HEK293 (cell line): Measurements from ENCODE around the gene EFNA2.

ENCODE experiments used
- EGR2 ChIP-seq: fragments of 450-650 bp; formaldehyde crosslinking; IDR thresholded peaks from 2 replicates; pipeline ENCODE4 v1.5.1; 2016; ENCODE audit warnings: low read depth, missing biosample characterization, missing genetic modification characterization
- KLF8 ChIP-seq: fragments of 450-650 bp; formaldehyde crosslinking; IDR thresholded peaks from 2 replicates; pipeline ENCODE4 v1.5.1; 2016; ENCODE audit warnings: missing biosample characterization, missing genetic modification characterization
- SP2 ChIP-seq: fragments of 450-650 bp; formaldehyde crosslinking; IDR thresholded peaks from 2 replicates; pipeline ENCODE4 v1.5.1; 2016; ENCODE audit warnings: missing biosample characterization, missing genetic modification characterization
- WT1 ChIP-seq: fragments of 450-650 bp; formaldehyde crosslinking; IDR thresholded peaks from 2 replicates; pipeline ENCODE4 v1.5.1; 2016; ENCODE audit warnings: missing biosample characterization, missing genetic modification characterization
- ZFP37 ChIP-seq: fragments of 450-650 bp; formaldehyde crosslinking; IDR thresholded peaks from 2 replicates; pipeline ENCODE4 v1.5.1; 2016; ENCODE audit warnings: missing biosample characterization, missing genetic modification characterization
- ZIC2 ChIP-seq: fragments of 450-650 bp; formaldehyde crosslinking; IDR thresholded peaks from 2 replicates; pipeline ENCODE4 v1.5.1; 2016; ENCODE audit warnings: missing biosample characterization, missing genetic modification characterization
- ZNF112 ChIP-seq: fragments of 450-650 bp; formaldehyde crosslinking; IDR thresholded peaks from 2 replicates; pipeline ENCODE4 v1.5.0; 2017; ENCODE audit warnings: missing biosample characterization, missing genetic modification characterization
- ZNF114 ChIP-seq: fragments of 450-650 bp; formaldehyde crosslinking; IDR thresholded peaks from 2 replicates; pipeline ENCODE4 v1.5.0; 2017; ENCODE audit warnings: missing biosample characterization, missing genetic modification characterization
- ZNF132 ChIP-seq: fragments of 450-650 bp; formaldehyde crosslinking; IDR thresholded peaks from 2 replicates; pipeline ENCODE4 v1.5.1; 2017; ENCODE audit warnings: missing biosample characterization, missing genetic modification characterization, borderline replicate concordance
- ZNF138 ChIP-seq: fragments of 450-650 bp; formaldehyde crosslinking; IDR thresholded peaks from 2 replicates; pipeline ENCODE4 v1.5.1; 2016; ENCODE audit warnings: missing biosample characterization, missing genetic modification characterization, borderline replicate concordance
- ZNF311 ChIP-seq: fragments of 450-650 bp; formaldehyde crosslinking; IDR thresholded peaks from 2 replicates; pipeline ENCODE4 v1.5.1; 2017; ENCODE audit warnings: missing biosample characterization, missing genetic modification characterization, borderline replicate concordance
- ZNF391 ChIP-seq: fragments of 450-650 bp; formaldehyde crosslinking; IDR thresholded peaks from 2 replicates; pipeline ENCODE4 v1.5.1; 2016; ENCODE audit warnings: low read depth, missing biosample characterization, missing genetic modification characterization, borderline replicate concordance
- ZNF394 ChIP-seq: fragments of 450-650 bp; formaldehyde crosslinking; IDR thresholded peaks from 2 replicates; pipeline ENCODE4 v1.5.1; 2016; ENCODE audit warnings: missing biosample characterization, missing genetic modification characterization, mild to moderate bottlenecking, moderate library complexity, borderline replicate concordance
- ZNF426 ChIP-seq: fragments of 450-650 bp; formaldehyde crosslinking; IDR thresholded peaks from 2 replicates; pipeline ENCODE4 v1.5.1; 2017; ENCODE audit warnings: missing biosample characterization, missing genetic modification characterization, mild to moderate bottlenecking, inconsistent platforms, moderate library complexity
- ZNF433 ChIP-seq: fragments of 450-650 bp; formaldehyde crosslinking; IDR thresholded peaks from 2 replicates; pipeline ENCODE4 v1.5.1; 2016; ENCODE audit warnings: missing biosample characterization, missing genetic modification characterization, low read depth
- ZNF48 ChIP-seq: fragments of 450-650 bp; formaldehyde crosslinking; IDR thresholded peaks from 2 replicates; pipeline ENCODE4 v1.5.1; 2016; ENCODE audit warnings: missing biosample characterization, missing genetic modification characterization
- ZNF501 ChIP-seq: fragments of 450-650 bp; formaldehyde crosslinking; IDR thresholded peaks from 2 replicates; pipeline ENCODE4 v1.5.1; 2016; ENCODE audit warnings: missing biosample characterization, missing genetic modification characterization
- ZNF629 ChIP-seq: fragments of 450-650 bp; formaldehyde crosslinking; IDR thresholded peaks from 2 replicates; pipeline ENCODE4 v1.5.1; 2017; ENCODE audit warnings: missing biosample characterization, missing genetic modification characterization
- ZNF654 ChIP-seq: fragments of 450-650 bp; formaldehyde crosslinking; IDR thresholded peaks from 2 replicates; pipeline ENCODE4 v1.5.1; 2016; ENCODE audit warnings: low read depth, missing biosample characterization, missing genetic modification characterization
- ZNF664 ChIP-seq: fragments of 450-650 bp; formaldehyde crosslinking; IDR thresholded peaks from 2 replicates; pipeline ENCODE4 v1.5.1; 2016; ENCODE audit warnings: missing biosample characterization, missing genetic modification characterization
- ZNF76 ChIP-seq: fragments of 450-650 bp; formaldehyde crosslinking; IDR thresholded peaks from 2 replicates; pipeline ENCODE4; 2016; ENCODE audit warnings: low read depth, missing biosample characterization, missing genetic modification characterization, borderline replicate concordance
- ZNF785 ChIP-seq: fragments of 450-650 bp; formaldehyde crosslinking; IDR thresholded peaks from 2 replicates; pipeline ENCODE4 v1.5.1; 2016; ENCODE audit warnings: missing biosample characterization, missing genetic modification characterization
- ZSCAN23 ChIP-seq: fragments of 450-650 bp; formaldehyde crosslinking; IDR thresholded peaks from 2 replicates; pipeline ENCODE4 v1.5.1; 2016; ENCODE audit warnings: missing biosample characterization, missing genetic modification characterization
- ZSCAN30 ChIP-seq: fragments of 450-650 bp; IDR thresholded peaks from 2 replicates; pipeline ENCODE4 v1.5.1; 2018; ENCODE audit warnings: missing biosample characterization, mild to moderate bottlenecking, missing genetic modification characterization, moderate library complexity
- TF ChIP-seq, protein P1 (sequence below): fragments of 450-650 bp; formaldehyde crosslinking; IDR thresholded peaks from 2 replicates; pipeline ENCODE4 v1.5.1; 2016; ENCODE audit warnings: missing biosample characterization, missing genetic modification characterization
- TF ChIP-seq, protein P2 (sequence below): fragments of 450-650 bp; formaldehyde crosslinking; IDR thresholded peaks from 2 replicates; pipeline ENCODE4 v1.5.1; 2016; ENCODE audit warnings: missing biosample characterization, missing genetic modification characterization
- TF ChIP-seq, protein P3 (sequence below): fragments of 450-650 bp; formaldehyde crosslinking; IDR thresholded peaks from 2 replicates; pipeline ENCODE4 v1.5.1; 2016; ENCODE audit warnings: missing biosample characterization, missing genetic modification characterization
- TF ChIP-seq, protein P4 (sequence below): fragments of 450-650 bp; formaldehyde crosslinking; IDR thresholded peaks from 2 replicates; pipeline ENCODE4 v1.5.1; 2017; ENCODE audit warnings: missing biosample characterization, missing genetic modification characterization
- TF ChIP-seq, protein P5 (sequence below): fragments of 450-650 bp; formaldehyde crosslinking; IDR thresholded peaks from 2 replicates; pipeline ENCODE4 v1.5.1; 2016; ENCODE audit warnings: missing biosample characterization, missing genetic modification characterization
- TF ChIP-seq, protein P6 (sequence below): fragments of 450-650 bp; formaldehyde crosslinking; optimal IDR thresholded peaks from 2 replicates; pipeline ENCODE3; 2016; ENCODE audit warnings: missing biosample characterization, mild to moderate bottlenecking, missing genetic modification characterization

Gene EFNA2

DNA sequence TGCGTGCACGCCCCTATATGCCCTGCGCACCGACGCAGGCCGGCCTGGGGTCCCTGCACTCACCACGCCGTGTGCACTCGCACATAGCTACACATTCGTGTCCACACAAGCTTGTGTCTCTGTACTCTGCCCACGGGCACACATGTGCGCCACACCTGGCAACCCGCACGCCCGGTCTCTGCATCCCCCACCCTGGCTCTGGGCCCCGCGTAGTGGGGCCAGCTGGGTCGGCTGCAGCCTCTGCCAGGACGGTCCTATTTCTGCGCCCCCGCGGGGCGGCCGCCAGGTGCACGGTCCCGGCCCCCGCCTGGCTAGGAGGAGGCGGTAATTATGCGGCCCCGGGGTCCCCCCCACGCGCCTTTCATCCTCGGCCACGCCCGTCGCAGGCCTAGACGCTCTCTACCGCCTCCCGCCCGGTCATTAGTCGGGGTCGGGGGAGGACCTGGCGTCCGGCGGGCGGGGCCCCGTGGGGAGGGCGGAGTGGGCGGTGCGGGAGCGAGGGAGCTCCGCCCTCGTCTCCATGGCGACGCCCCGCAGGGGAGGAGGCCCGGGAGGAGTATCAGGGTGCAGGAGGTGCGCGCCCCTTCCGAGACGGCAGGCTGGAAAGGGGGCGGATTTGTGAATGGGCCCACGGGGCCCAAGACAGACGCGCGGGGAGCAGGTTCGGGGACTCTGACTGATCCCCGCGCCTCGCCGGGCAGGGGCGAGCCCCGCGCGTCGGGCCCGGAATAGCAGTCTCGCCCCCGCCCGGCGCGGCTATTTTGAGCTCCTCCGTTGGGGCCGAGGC is 19.4 kb upstream of the EFNA2 start (continued):
- peak; percentile 28; the same call in 1 of the 2 replicates for TF ChIP-seq ZNF501 (tag by site-specific recombination)
- no peak for TF ChIP-seq ZNF311 (tag by site-specific recombination)
- peak; percentile 20; the same call in 1 of the 2 replicates for TF ChIP-seq ZNF394 (tag by site-specific recombination)
- no peak for TF ChIP-seq ZNF654 (tag by site-specific recombination)
- peak; percentile 77; the same call in 1 of the 2 replicates for TF ChIP-seq WT1 (tag by site-specific recombination)
- TF ChIP-seq KLF8 (tag by site-specific recombination), result peak; percentile 94
- TF ChIP-seq ZSCAN30 (tag by site-specific recombination), result no peak
- peak; percentile 98 for TF ChIP-seq EGR2 (tag by site-specific recombination)
- TF ChIP-seq ZSCAN23 (tag by site-specific recombination), result no peak
- TF ChIP-seq, protein P1, sequence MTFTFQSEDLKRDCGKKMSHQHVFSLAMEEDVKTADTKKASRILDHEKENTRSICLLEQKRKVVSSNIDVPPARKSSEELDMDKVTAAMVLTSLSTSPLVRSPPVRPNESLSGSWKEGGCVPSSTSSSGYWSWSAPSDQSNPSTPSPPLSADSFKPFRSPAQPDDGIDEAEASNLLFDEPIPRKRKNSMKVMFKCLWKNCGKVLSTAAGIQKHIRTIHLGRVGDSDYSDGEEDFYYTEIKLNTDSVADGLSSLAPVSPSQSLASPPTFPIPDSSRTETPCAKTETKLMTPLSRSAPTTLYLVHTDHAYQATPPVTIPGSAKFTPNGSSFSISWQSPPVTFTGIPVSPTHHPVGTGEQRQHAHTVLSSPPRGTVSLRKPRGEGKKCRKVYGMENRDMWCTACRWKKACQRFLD (tag by site-specific recombination), result no peak
- TF ChIP-seq, protein P2, sequence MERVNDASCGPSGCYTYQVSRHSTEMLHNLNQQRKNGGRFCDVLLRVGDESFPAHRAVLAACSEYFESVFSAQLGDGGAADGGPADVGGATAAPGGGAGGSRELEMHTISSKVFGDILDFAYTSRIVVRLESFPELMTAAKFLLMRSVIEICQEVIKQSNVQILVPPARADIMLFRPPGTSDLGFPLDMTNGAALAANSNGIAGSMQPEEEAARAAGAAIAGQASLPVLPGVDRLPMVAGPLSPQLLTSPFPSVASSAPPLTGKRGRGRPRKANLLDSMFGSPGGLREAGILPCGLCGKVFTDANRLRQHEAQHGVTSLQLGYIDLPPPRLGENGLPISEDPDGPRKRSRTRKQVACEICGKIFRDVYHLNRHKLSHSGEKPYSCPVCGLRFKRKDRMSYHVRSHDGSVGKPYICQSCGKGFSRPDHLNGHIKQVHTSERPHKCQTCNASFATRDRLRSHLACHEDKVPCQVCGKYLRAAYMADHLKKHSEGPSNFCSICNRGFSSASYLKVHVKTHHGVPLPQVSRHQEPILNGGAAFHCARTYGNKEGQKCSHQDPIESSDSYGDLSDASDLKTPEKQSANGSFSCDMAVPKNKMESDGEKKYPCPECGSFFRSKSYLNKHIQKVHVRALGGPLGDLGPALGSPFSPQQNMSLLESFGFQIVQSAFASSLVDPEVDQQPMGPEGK (tag by site-specific recombination), result peak; percentile 93
- peak; percentile 31 for TF ChIP-seq ZNF629 (tag by site-specific recombination)
- no peak for TF ChIP-seq ZNF391 (tag by site-specific recombination)
- TF ChIP-seq ZFP37, result peak; percentile 55; the same call in 1 of the 2 replicates
- no peak for TF ChIP-seq ZNF132 (tag by site-specific recombination)
- no peak for TF ChIP-seq ZNF112
- TF ChIP-seq ZNF114 (tag by site-specific recombination), result no peak
- TF ChIP-seq ZNF433 (tag by site-specific recombination), result no peak
- TF ChIP-seq ZIC2 (tag by site-specific recombination), result peak; percentile 72
- TF ChIP-seq, protein P3, sequence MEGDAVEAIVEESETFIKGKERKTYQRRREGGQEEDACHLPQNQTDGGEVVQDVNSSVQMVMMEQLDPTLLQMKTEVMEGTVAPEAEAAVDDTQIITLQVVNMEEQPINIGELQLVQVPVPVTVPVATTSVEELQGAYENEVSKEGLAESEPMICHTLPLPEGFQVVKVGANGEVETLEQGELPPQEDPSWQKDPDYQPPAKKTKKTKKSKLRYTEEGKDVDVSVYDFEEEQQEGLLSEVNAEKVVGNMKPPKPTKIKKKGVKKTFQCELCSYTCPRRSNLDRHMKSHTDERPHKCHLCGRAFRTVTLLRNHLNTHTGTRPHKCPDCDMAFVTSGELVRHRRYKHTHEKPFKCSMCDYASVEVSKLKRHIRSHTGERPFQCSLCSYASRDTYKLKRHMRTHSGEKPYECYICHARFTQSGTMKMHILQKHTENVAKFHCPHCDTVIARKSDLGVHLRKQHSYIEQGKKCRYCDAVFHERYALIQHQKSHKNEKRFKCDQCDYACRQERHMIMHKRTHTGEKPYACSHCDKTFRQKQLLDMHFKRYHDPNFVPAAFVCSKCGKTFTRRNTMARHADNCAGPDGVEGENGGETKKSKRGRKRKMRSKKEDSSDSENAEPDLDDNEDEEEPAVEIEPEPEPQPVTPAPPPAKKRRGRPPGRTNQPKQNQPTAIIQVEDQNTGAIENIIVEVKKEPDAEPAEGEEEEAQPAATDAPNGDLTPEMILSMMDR (tag by site-specific recombination), result peak; percentile 67
- 0 out of 2 replicates have a peak, but pooled peaks have one; percentile 4 for TF ChIP-seq ZNF785 (tag by site-specific recombination)
- TF ChIP-seq, protein P4, sequence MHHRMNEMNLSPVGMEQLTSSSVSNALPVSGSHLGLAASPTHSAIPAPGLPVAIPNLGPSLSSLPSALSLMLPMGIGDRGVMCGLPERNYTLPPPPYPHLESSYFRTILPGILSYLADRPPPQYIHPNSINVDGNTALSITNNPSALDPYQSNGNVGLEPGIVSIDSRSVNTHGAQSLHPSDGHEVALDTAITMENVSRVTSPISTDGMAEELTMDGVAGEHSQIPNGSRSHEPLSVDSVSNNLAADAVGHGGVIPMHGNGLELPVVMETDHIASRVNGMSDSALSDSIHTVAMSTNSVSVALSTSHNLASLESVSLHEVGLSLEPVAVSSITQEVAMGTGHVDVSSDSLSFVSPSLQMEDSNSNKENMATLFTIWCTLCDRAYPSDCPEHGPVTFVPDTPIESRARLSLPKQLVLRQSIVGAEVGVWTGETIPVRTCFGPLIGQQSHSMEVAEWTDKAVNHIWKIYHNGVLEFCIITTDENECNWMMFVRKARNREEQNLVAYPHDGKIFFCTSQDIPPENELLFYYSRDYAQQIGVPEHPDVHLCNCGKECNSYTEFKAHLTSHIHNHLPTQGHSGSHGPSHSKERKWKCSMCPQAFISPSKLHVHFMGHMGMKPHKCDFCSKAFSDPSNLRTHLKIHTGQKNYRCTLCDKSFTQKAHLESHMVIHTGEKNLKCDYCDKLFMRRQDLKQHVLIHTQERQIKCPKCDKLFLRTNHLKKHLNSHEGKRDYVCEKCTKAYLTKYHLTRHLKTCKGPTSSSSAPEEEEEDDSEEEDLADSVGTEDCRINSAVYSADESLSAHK (tag by site-specific recombination), result no peak
- no peak; the same call in 1 of the 2 replicates for TF ChIP-seq ZNF76
- no peak for TF ChIP-seq ZNF664 (tag by site-specific recombination)
- no peak for TF ChIP-seq ZNF138
- TF ChIP-seq, protein P5, sequence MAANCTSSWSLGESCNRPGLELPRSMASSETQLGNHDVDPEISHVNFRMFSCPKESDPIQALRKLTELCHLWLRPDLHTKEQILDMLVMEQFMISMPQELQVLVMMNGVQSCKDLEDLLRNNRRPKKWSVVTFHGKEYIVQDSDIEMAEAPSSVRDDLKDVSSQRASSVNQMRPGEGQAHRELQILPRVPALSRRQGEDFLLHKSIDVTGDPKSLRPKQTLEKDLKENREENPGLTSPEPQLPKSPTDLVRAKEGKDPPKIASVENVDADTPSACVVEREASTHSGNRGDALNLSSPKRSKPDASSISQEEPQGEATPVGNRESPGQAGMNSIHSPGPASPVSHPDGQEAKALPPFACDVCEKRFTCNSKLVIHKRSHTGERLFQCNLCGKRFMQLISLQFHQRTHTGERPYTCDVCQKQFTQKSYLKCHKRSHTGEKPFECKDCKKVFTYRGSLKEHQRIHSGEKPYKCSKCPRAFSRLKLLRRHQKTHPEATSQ, result no peak
- TF ChIP-seq ZNF426 (tag by site-specific recombination), result no peak
- TF ChIP-seq ZNF48 (tag by site-specific recombination), result no peak
- TF ChIP-seq SP2, result peak; percentile 90
- TF ChIP-seq, protein P6, sequence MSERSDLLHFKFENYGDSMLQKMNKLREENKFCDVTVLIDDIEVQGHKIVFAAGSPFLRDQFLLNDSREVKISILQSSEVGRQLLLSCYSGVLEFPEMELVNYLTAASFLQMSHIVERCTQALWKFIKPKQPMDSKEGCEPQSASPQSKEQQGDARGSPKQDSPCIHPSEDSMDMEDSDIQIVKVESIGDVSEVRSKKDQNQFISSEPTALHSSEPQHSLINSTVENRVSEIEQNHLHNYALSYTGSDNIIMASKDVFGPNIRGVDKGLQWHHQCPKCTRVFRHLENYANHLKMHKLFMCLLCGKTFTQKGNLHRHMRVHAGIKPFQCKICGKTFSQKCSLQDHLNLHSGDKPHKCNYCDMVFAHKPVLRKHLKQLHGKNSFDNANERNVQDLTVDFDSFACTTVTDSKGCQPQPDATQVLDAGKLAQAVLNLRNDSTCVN (tag by site-specific recombination), result peak; percentile 82
